ENCODE measurements around the gene HACL1. TPM values are rescaled to one million over a fixed set of nuclear protein-coding genes. Genes with fewer than 3 reads are reported as not detected.

Gene HACL1
- total RNA-seq, 1 donor from 2014 or later, result 48.6 TPM

DNA sequence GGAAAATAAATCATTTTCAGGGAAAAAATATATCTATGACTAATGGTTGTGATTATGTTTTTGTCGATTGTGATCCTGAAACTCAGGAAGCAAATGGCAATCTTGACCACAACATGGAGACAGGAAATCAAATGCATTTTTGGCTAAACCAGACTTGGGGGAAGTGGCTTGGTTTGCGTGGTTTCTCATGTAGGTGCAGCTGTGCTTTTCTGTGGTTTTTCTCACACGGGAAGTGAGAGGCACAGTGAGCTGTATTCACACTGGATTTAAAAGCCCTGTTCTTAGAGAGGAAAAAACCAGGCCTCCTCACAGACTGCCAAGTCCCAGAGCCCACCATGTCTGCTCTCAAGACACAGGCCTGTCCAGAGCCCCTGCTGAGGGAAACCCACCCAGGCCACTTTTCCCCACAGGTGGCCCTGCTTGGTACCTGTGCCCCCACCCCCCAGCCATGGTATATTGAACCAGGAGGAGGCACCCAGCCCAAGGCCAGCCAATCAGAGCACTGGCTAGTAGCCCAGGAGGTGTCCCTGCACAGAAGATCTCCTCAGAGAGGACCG, 46.3 kb upstream of the HACL1 start:
- H3K4me2 ChIP-seq, result no peak overlapping the region
- no peaks in the 10 kb centered on the region for H3K79me2 ChIP-seq (ENCODE audit: low read depth)
- H3K27me3 ChIP-seq, result no peaks in the 10 kb centered on the region
- Mint-ChIP-seq H3K9me3 (no peaks in the 10 kb centered on the region), H3K4me3 (no peak overlapping the region), H3K4me1 (peaks cover 17% of the 10 kb centered on the region), H3K27ac (no peak overlapping the region), H3K27me3 (ENCODE audit: insufficient read depth, low read depth) (peaks cover 2% of the 10 kb centered on the region), H3K36me3 (peaks cover 2% of the 10 kb centered on the region)
- TF ChIP-seq EZH2 (IDR thresholded peaks at IDR 0.05) (no peak), EZH2phosphoT487 (IDR thresholded peaks at IDR 0.05) (no peak)
- TF ChIP-seq, protein P1, sequence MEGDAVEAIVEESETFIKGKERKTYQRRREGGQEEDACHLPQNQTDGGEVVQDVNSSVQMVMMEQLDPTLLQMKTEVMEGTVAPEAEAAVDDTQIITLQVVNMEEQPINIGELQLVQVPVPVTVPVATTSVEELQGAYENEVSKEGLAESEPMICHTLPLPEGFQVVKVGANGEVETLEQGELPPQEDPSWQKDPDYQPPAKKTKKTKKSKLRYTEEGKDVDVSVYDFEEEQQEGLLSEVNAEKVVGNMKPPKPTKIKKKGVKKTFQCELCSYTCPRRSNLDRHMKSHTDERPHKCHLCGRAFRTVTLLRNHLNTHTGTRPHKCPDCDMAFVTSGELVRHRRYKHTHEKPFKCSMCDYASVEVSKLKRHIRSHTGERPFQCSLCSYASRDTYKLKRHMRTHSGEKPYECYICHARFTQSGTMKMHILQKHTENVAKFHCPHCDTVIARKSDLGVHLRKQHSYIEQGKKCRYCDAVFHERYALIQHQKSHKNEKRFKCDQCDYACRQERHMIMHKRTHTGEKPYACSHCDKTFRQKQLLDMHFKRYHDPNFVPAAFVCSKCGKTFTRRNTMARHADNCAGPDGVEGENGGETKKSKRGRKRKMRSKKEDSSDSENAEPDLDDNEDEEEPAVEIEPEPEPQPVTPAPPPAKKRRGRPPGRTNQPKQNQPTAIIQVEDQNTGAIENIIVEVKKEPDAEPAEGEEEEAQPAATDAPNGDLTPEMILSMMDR (IDR thresholded peaks at IDR 0.05), result no peak
- H3K36me3 ChIP-seq, result no peaks in the 10 kb centered on the region
- H3K4me1 ChIP-seq, result no peaks in the 10 kb centered on the region
- H3K27ac ChIP-seq, result no peak overlapping the region
- no peaks in the 10 kb centered on the region for H4K20me1 ChIP-seq (ENCODE audit: low read depth)
- no peak for DNase-seq (ENCODE audit: low spot score)
- no peaks in the 10 kb centered on the region for H3F3A ChIP-seq (ENCODE audit: low read depth)
- no peaks in the 10 kb centered on the region for H3K9me3 ChIP-seq (ENCODE audit: low read depth)
- no peak overlapping the region for H3K4me3 ChIP-seq
- no peak overlapping the region for H2AFZ ChIP-seq (replicated peaks)
- no peak overlapping the region for H3K9ac ChIP-seq

DNA sequence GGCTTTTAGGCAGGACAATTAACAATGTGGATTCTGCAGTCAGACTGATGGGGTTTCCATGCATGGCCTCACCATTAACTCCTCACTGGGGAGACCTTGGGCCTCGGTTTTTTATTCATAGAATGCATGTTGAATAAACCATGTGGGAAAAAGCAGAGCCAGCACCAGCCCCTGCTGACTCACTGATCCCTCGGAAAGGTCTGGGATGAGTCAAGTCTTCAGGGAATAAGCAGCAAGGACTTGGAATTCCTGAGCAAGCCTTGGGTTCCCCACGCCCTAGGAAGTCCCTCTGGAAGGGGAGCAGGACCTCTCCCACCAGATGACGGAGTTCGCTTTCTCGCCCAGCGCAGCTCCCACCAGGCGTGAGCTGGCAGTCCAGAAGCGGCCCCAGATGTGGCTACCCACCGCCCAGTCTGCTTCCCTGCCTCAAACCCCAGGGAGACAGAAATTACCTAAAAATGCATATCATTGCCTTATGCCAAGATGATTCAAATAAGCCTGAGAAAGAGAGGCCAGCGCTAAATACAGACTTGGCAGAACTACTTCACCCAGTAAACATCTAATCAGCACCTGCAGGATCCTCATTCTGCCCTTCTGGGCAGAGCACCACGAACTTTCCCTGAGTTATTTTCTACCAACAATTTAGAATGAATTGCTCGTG, 45.6 kb upstream of the HACL1 start:
- no peak overlapping the region for H3K4me3 Mint-ChIP-seq

DNA sequence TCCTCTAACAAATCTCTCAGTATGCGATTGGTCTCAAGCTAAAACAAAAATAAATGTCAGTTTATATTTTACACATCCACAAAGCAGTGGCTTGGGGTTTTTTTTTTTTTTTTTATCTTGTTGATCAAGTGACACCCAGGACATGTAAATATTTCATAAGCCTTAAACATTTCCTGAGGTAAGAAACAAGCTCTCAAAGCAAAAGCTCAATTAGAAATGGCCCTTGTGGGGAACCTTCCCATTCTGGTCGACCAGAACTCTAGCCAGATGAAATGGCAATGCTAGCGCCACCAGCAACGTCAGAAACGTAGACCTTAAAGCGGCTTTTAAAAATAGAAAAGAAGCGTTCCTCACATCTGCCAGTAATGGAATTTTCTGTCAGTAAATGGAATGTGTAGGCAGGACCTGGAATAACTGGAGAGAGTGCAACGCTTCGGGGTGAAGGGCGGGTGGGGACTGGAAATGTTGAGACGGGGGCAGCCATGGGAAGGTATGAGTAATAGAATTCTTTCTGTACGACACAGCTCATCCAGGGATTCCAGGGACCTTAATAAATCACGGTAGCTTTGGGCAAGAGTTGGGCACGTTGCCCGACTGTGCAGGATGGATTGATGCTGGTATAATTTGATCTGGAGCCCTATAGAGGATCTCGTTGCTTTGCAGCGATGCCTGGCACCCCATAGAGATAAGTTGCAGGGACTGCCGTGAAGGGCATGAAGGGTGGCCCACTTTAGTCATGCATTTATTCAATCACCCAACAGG, 44.6 kb upstream of the HACL1 start:
- Histone ChIP-seq H3K36me3 (no peaks in the 10 kb centered on the region), H3K79me2 (ENCODE audit: low read depth) (no peaks in the 10 kb centered on the region), H2AFZ (replicated peaks) (no peak overlapping the region), H3K4me3 (no peak overlapping the region), H3K4me1 (no peaks in the 10 kb centered on the region), H3K27ac (no peak overlapping the region), H3F3A (ENCODE audit: low read depth) (no peaks in the 10 kb centered on the region), H3K9ac (no peak overlapping the region), H3K27me3 (no peaks in the 10 kb centered on the region), H3K9me3 (ENCODE audit: low read depth) (no peaks in the 10 kb centered on the region), H3K4me2 (no peak overlapping the region), H4K20me1 (ENCODE audit: low read depth) (no peaks in the 10 kb centered on the region)
- H3K4me3 Mint-ChIP-seq, result no peak overlapping the region
- H3K36me3 Mint-ChIP-seq, result peaks cover 2% of the 10 kb centered on the region
- H3K27me3 Mint-ChIP-seq (ENCODE audit: insufficient read depth, low read depth), result peaks cover 2% of the 10 kb centered on the region
- H3K27ac Mint-ChIP-seq, result peak overlapping the region; percentile 37
- H3K4me1 Mint-ChIP-seq, result peaks cover 17% of the 10 kb centered on the region
- no peaks in the 10 kb centered on the region for H3K9me3 Mint-ChIP-seq
- no peak for DNase-seq (ENCODE audit: low spot score)
- no peak for TF ChIP-seq EZH2phosphoT487 (IDR thresholded peaks at IDR 0.05)
- TF ChIP-seq, protein P1 (IDR thresholded peaks at IDR 0.05), result no peak
- no peak for TF ChIP-seq EZH2 (IDR thresholded peaks at IDR 0.05)

More for the DNA sequence above, 45.6 kb upstream of the HACL1 start:
- no peak overlapping the region for H3K4me2 ChIP-seq
- H3K4me3 ChIP-seq, result no peak overlapping the region
- TF ChIP-seq, protein P1 (IDR thresholded peaks at IDR 0.05), result no peak
- TF ChIP-seq EZH2phosphoT487 (IDR thresholded peaks at IDR 0.05) (no peak), EZH2 (IDR thresholded peaks at IDR 0.05) (no peak)
- H3K36me3 Mint-ChIP-seq, result peaks cover 2% of the 10 kb centered on the region
- DNase-seq (ENCODE audit: low spot score), result no peak
- no peaks in the 10 kb centered on the region for H4K20me1 ChIP-seq (ENCODE audit: low read depth)
- H3K79me2 ChIP-seq (ENCODE audit: low read depth), result no peaks in the 10 kb centered on the region
- H3K9me3 Mint-ChIP-seq, result no peaks in the 10 kb centered on the region
- H3K27me3 ChIP-seq, result no peaks in the 10 kb centered on the region
- H3K27me3 Mint-ChIP-seq (ENCODE audit: insufficient read depth, low read depth), result peaks cover 2% of the 10 kb centered on the region
- H3K9me3 ChIP-seq (ENCODE audit: low read depth), result no peaks in the 10 kb centered on the region
- H3K4me1 ChIP-seq, result no peaks in the 10 kb centered on the region
- H3K4me1 Mint-ChIP-seq, result peaks cover 17% of the 10 kb centered on the region
- no peaks in the 10 kb centered on the region for H3F3A ChIP-seq (ENCODE audit: low read depth)
- no peak overlapping the region for H3K27ac Mint-ChIP-seq
- no peak overlapping the region for H3K9ac ChIP-seq
- H3K27ac ChIP-seq, result no peak overlapping the region
- H2AFZ ChIP-seq (replicated peaks), result no peak overlapping the region
- H3K36me3 ChIP-seq, result no peaks in the 10 kb centered on the region
